Activated CD4-positive, alpha-beta T cell treated with anti-CD3 and anti-CD28 coated beads, Interleukin-2, amount 10 ng/mL, durations not matched to agents 7 days and 5 days (primary cell): Measurements from ENCODE around the gene CFAP68. TPM values are rescaled to one million over a fixed set of nuclear protein-coding genes. Genes with fewer than 3 reads are reported as not detected.
"Not testable (repeated sequence)": the region's sequence is repeated elsewhere in the genome, so short reads cannot be mapped to it uniquely, and the experiment has no call there.

Experiments used
- CTCF ChIA-PET: fragments of 350-600 bp; sonication (Branson Sonifier 250); formaldehyde crosslinking; loops from one replicate; lab custom pipeline; 2021; ENCODE audit warnings: antibody characterized with exemption; lab: Charles Lee
- POLR2A ChIA-PET: fragments of 350-600 bp; sonication (Branson Sonifier 250); formaldehyde crosslinking; loops from one replicate; lab custom pipeline; 2021; ENCODE audit warnings: antibody characterized with exemption; lab: Charles Lee
- DNase-seq: peaks from one replicate; pipeline ENCODE4 v3.0.0-alpha.2; 2020
- H3K27ac Mint-ChIP-seq: one replicate; pipeline ENCODE4 v1.8.0; 2021; ENCODE audit warnings: mild to moderate bottlenecking, moderate library complexity, mixed read lengths
- H3K27me3 Mint-ChIP-seq: one replicate; pipeline ENCODE4 v1.8.0; 2021; ENCODE audit warnings: mixed read lengths
- H3K36me3 Mint-ChIP-seq: one replicate; pipeline ENCODE4 v1.8.0; 2021; ENCODE audit warnings: low read depth, mixed read lengths
- H3K4me1 Mint-ChIP-seq: one replicate; pipeline ENCODE4 v1.8.0; 2021; ENCODE audit warnings: mixed read lengths
- H3K4me3 Mint-ChIP-seq: one replicate; pipeline ENCODE4 v1.8.0; 2021; ENCODE audit warnings: mild to moderate bottlenecking, moderate library complexity, mixed read lengths
- H3K9me3 Mint-ChIP-seq: one replicate; pipeline ENCODE4 v1.8.0; 2021; ENCODE audit warnings: mixed read lengths
- total RNA-seq, 2 experiments: library from RNA; stranded (reverse); gene quantifications; one replicate each; pipeline ENCODE4 v1.2.3, GENCODE V29; 2021

The CFAP68 gene
- total RNA-seq, 2 experiments from 2014 or later, result 18.3 to 26.5 TPM

- peak overlapping the region; percentile 83 for H3K4me3 Mint-ChIP-seq
- peaks cover 21% of the 10 kb centered on the region for H3K36me3 Mint-ChIP-seq
- ChIA-PET CTCF (interaction anchor here (0.8 to 2.4 kb wide), 11 partner anchors 9 to 226 kb away, joined by 3 to 15 read pairs (median 4); partner anchors contain the start of gene CFAP68), POLR2A (interaction anchor here (0.7 to 0.9 kb wide), 3 partner anchors 65 to 522 kb away, joined by 3 to 4 read pairs (median 4); no protein-coding TSS in a partner anchor)
- no peaks in the 10 kb centered on the region for H3K27me3 Mint-ChIP-seq
- H3K4me1 Mint-ChIP-seq, result peaks cover 28% of the 10 kb centered on the region
- no peak for DNase-seq
- H3K27ac Mint-ChIP-seq, result peak overlapping the region; percentile 87
- H3K9me3 Mint-ChIP-seq, result no peaks in the 10 kb centered on the region
These were observed 7.6 kb upstream of the CFAP68 start for GRCh38 chr11:111871693-111872161.

DNA sequence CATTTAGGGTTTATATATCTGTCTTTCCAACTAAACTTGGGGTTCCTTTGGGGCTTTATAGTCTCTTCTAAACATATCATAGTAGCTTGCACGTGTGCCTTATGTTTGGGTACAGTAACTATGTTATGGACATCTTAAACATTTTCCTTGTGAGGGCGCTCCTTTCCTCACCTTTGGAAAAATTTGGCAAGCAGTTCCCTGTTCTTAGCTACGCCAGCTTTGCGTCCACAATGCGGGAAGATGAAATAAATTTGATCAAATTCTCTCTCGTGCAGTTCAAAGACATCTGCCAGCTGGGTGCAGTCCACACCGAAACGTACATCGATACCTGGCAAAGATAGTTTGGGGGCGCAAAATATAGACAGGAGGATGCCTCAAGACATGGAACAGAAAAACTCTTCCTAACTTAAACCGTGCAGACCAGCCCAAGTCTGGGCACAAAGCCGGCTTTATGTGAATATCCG lies 924 bp upstream of the CFAP68 start:
- no peak for DNase-seq
- ChIA-PET POLR2A (no interaction called here), CTCF (interaction anchor here (0.7 to 1.4 kb wide), 2 partner anchors 19 to 56 kb away, joined by 3 to 5 read pairs; no protein-coding TSS in a partner anchor)
- Mint-ChIP-seq H3K36me3 (peaks cover 8% of the 10 kb centered on the region), H3K27ac (peak overlapping the region; percentile 99), H3K4me3 (peak overlapping the region; percentile 86), H3K27me3 (no peaks in the 10 kb centered on the region), H3K4me1 (peaks cover 17% of the 10 kb centered on the region), H3K9me3 (no peaks in the 10 kb centered on the region)

DNA sequence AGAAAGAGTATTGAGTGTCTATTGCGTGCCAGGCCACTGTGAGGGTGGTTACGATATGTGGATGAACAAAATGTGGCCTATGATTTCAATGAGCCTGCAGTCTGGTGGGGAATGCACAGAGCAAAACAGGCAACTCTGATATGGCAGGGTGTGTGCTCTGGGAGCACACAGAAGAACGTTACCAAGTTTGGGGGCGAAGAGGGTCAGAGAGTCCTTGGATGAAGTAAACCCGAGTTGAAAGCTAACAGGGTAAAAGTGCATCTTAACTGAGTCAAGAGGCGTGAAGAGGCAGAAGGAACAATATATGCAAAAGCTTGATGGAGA lies 258 bp downstream of the CFAP68 start:
- Mint-ChIP-seq H3K4me3 (peak overlapping the region; percentile 86), H3K4me1 (peaks cover 17% of the 10 kb centered on the region), H3K27ac (peak overlapping the region; percentile 99), H3K9me3 (no peaks in the 10 kb centered on the region), H3K27me3 (no peaks in the 10 kb centered on the region), H3K36me3 (peaks cover 8% of the 10 kb centered on the region)
- ChIA-PET CTCF (interaction anchor here (0.7 to 3.6 kb wide), 6 partner anchors 8 to 225 kb away, joined by 3 to 15 read pairs (median 3); partner anchors contain the start of gene ALG9), POLR2A (no interaction called here)
- DNase-seq, result no peak

- CTCF ChIA-PET, result interaction anchor here (1.0 to 3.6 kb wide), 3 partner anchors 11 to 46 kb away, joined by 3 to 15 read pairs (median 6); partner anchors contain the start of gene ALG9
- H3K27ac Mint-ChIP-seq, result no peak overlapping the region
- no peaks in the 10 kb centered on the region for H3K9me3 Mint-ChIP-seq
- no peak for DNase-seq
- H3K4me1 Mint-ChIP-seq, result peaks cover 15% of the 10 kb centered on the region
- no peak overlapping the region for H3K4me3 Mint-ChIP-seq
- H3K36me3 Mint-ChIP-seq, result peaks cover 4% of the 10 kb centered on the region
- no peaks in the 10 kb centered on the region for H3K27me3 Mint-ChIP-seq
- POLR2A ChIA-PET, result no interaction called here
These were observed 2.9 kb downstream of the CFAP68 start for GRCh38 chr11:111882202-111882601.

- not testable (repeated sequence) for H3K4me1 Mint-ChIP-seq, DNase-seq, H3K36me3 Mint-ChIP-seq, H3K4me3 Mint-ChIP-seq, H3K27ac Mint-ChIP-seq, H3K27me3 Mint-ChIP-seq, H3K9me3 Mint-ChIP-seq
- POLR2A ChIA-PET, result interaction anchor here (0.6 kb wide), 1 partner anchor 1455 kb away, joined by 4 read pairs; no protein-coding TSS in a partner anchor
- CTCF ChIA-PET, result interaction anchor here (0.7 to 1.2 kb wide), 2 partner anchors 16 to 21 kb away, joined by 3 read pairs; no protein-coding TSS in a partner anchor
These were observed 5.7 kb downstream of the CFAP68 start for GRCh38 chr11:111885053-111885452.

GRCh38 chr11:111886032-111886431 lies 6.7 kb downstream of the CFAP68 start:
- CTCF ChIA-PET, result interaction anchor here (1.1 to 1.3 kb wide), 3 partner anchors 9 to 15 kb away, joined by 3 read pairs; partner anchors contain the start of gene ALG9
- no peak for DNase-seq

GRCh38 chr11:111886844-111887243 lies 7.5 kb downstream of the CFAP68 start:
- Mint-ChIP-seq H3K9me3 (no peaks in the 10 kb centered on the region), H3K4me1 (no peaks in the 10 kb centered on the region), H3K36me3 (no peaks in the 10 kb centered on the region), H3K27ac (no peak overlapping the region), H3K27me3 (no peaks in the 10 kb centered on the region), H3K4me3 (no peak overlapping the region)
- DNase-seq, result no peak
- ChIA-PET CTCF (interaction anchor here (0.8 to 1.5 kb wide), 4 partner anchors 10 to 43 kb away, joined by 3 to 4 read pairs (median 3); partner anchors contain the start of gene ALG9), POLR2A (no interaction called here)

More at GRCh38 chr11:111886032-111886431, 6.7 kb downstream of the CFAP68 start:
- H3K9me3 Mint-ChIP-seq, result no peaks in the 10 kb centered on the region
- H3K4me1 Mint-ChIP-seq, result no peaks in the 10 kb centered on the region
- POLR2A ChIA-PET, result no interaction called here
- H3K27me3 Mint-ChIP-seq, result no peaks in the 10 kb centered on the region
- no peak overlapping the region for H3K27ac Mint-ChIP-seq
- H3K4me3 Mint-ChIP-seq, result no peak overlapping the region
- H3K36me3 Mint-ChIP-seq, result no peaks in the 10 kb centered on the region

DNA sequence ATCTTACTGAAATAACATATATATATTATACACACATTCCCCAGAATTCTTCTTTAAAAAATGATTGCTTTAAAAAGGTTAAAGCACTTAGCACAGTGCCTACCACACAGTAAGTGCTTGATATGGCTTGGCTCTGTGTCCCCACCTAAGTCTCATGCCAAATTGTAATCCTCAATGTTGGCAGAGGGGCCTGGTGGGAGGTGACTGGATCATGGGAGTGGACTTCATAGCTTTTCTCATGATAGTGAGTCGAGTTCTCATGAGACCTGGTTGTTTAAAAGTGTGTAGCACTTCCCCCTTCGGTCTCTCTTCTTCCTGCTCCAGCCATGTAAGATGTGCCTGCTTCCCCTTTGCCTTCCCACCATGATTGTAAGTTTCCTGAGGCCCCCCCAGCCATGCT lies 26.1 kb downstream of the CFAP68 start:
- Mint-ChIP-seq H3K4me1 (no peaks in the 10 kb centered on the region), H3K36me3 (no peaks in the 10 kb centered on the region), H3K27ac (no peak overlapping the region), H3K9me3 (no peaks in the 10 kb centered on the region), H3K4me3 (no peak overlapping the region), H3K27me3 (peaks cover 9% of the 10 kb centered on the region)
- ChIA-PET POLR2A (no interaction called here), CTCF (no interaction called here)
- no peak for DNase-seq

GRCh38 chr11:111906680-111907079 lies 27.3 kb downstream of the CFAP68 start:
- Mint-ChIP-seq H3K36me3 (no peaks in the 10 kb centered on the region), H3K27ac (no peak overlapping the region), H3K4me3 (no peak overlapping the region), H3K4me1 (no peaks in the 10 kb centered on the region), H3K9me3 (no peaks in the 10 kb centered on the region), H3K27me3 (peaks cover 19% of the 10 kb centered on the region)
- CTCF ChIA-PET, result no interaction called here
- POLR2A ChIA-PET, result no interaction called here
- no peak for DNase-seq

GRCh38 chr11:111908639-111909305 lies 29.4 kb downstream of the CFAP68 start:
- ChIA-PET CTCF (no interaction called here), POLR2A (no interaction called here)
- Mint-ChIP-seq H3K36me3 (no peaks in the 10 kb centered on the region), H3K4me3 (no peak overlapping the region), H3K27me3 (peaks cover 28% of the 10 kb centered on the region), H3K4me1 (no peaks in the 10 kb centered on the region), H3K27ac (no peak overlapping the region), H3K9me3 (no peaks in the 10 kb centered on the region)
- DNase-seq, result no peak

- H3K4me1 Mint-ChIP-seq, result no peaks in the 10 kb centered on the region
- no peak overlapping the region for H3K4me3 Mint-ChIP-seq
- H3K9me3 Mint-ChIP-seq, result no peaks in the 10 kb centered on the region
- DNase-seq, result no peak
- H3K27ac Mint-ChIP-seq, result no peak overlapping the region
- peaks cover 32% of the 10 kb centered on the region for H3K27me3 Mint-ChIP-seq
- POLR2A ChIA-PET, result no interaction called here
- no peaks in the 10 kb centered on the region for H3K36me3 Mint-ChIP-seq
- CTCF ChIA-PET, result interaction anchor here (0.7 kb wide), 1 partner anchor 75 kb away, joined by 3 read pairs; no protein-coding TSS in a partner anchor
These were observed 30.0 kb downstream of the CFAP68 start for GRCh38 chr11:111909378-111909777.

DNA sequence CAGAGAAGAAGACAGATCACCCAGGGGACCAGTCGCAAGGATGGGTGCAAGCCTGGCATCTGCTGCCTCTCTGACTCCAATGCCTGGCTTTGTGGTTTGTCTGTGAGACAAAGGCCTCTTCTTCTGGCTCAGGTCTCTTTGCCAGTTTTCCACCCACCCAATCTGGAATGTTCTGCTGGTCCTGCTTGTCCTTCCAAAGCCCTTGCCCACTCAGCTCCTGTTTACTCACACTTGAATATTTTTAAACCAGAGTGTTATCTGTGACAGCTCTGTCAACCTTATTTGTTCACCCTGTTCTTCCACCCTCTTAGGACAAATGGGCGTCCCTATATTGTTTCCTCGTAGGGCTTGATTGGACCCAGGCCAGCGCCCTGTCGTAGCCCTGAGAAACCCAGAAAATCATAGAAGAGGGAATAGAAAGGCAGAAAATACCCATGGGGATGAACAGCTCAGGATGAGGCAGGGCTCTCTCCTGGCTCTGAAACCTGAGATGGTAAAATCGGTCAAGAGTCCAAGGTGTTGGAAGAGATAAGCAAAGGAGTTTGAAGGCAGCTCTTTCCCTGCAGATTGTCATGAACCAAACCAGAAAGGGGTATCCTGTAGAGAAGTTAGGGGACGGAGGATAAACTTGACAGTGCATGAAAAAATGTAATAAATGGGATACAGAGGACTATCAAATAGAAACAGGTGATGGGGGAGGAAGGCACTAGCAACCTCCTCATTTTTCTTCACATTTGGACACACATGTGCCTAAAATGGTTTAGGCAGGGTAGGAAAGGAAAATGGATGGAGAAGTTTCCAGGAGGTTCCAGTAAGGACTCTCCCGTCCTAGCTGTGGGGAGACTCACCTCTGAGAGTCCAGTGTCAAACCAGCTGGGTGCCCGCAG lies 31.6 kb downstream of the CFAP68 start:
- Mint-ChIP-seq H3K27me3 (peaks cover 42% of the 10 kb centered on the region), H3K36me3 (no peaks in the 10 kb centered on the region), H3K9me3 (no peaks in the 10 kb centered on the region), H3K4me3 (no peak overlapping the region), H3K4me1 (no peaks in the 10 kb centered on the region), H3K27ac (no peak overlapping the region)
- no peak for DNase-seq
- ChIA-PET CTCF (interaction anchor here (1.0 to 1.6 kb wide), 2 partner anchors 13 to 18 kb away, joined by 3 to 5 read pairs; no protein-coding TSS in a partner anchor), POLR2A (no interaction called here)
